HuH-7 (cell line): Measurements from ENCODE around the gene DHRS12.

ENCODE experiments used
- DNase-seq: peaks from one replicate; pipeline ENCODE4 v3.0.0; 2011; ENCODE audit warnings: low spot score

The DHRS12 gene

DNA sequence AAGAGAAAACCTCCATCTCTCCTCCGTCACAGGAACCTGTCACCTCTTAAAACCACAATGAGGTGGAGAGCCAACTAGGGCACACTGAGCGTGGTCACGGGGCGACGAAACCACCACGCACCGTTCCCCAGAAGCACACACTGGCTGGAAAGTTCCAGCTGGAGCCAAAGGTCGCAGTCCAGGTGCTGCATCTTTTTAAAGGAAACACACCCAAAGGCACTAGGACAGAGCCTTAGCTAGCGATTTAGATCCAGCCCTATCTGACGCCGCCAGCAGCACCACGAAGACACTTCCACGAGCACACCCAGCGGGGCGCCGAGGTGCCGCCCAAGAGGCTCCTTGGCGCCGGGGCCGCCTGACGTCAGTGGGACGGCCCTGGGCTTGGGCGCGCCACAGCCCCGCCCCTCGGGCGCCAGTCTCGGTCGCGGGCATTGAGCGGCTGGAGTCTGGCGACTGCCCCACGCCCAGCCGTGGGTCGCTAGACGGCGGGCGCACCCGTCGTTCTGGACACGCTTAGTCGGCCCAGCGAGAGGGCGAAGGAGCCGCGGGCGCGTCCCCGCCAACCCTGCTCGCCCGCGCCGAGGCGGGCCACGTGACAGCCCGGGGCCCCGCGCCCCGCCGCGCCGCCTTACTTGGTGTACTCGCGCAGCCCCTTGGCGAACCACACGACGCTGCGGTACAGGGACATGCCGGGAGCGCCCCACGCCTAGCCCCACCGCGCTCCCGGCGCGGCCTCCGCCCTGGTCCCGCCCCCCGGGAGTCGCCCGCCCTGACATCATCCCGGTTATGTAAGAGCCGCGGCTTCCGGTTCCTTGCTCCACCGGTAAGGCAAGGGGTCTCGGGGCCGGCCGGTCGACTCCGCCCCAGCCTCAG lies at the start of gene DHRS12:
DHRS12 (minus strand) TSS at position 742 of the 873 bp plus-strand sequence. CDS start 4,504 bp downstream, outside the sequence.
- peak; percentile 82 for DNase-seq

DNA sequence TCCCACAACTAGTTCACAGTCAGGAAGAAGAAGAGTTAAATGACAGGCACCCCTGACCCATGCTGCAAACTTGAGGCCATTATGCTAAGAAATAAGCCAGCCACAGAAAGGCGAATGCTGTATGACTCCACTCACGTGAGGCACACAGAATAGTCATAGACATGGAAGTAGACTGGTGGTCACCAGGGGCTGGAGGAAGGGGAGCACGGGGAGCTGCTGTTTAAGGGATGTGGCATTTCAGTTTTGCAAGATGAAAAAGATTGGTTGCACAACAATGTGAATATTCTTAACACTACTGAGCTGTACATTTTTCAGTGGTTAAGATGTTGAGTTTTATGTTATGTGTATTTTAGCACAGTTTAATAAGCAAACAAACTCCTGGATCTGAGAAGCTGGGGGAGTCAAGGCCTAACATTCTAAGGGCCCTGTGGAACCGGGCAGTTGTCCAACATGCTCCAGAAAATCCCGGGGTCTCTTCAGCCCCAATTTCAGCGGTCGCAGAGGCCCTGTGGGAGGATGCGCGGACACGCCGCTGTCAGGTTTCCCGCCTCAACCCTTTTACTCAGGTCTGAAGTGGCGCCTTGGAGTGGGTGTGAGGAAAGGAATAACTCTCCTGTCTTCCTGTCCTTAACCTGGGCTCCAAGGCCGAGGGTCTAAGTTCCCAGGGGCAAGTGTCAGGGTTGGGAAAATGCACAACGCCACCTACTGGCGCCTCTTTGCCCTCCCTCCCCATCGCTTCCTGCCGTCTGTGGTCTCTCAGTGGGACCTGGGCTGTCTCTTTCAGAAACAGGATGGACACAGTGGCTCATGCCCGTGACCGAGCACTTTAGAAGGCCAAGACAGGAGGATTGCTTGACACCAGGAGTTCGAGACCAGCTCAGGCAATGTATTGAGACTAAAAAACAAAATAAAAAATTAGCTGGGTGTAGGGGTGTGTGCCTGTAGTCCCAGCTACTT lies 45.5 kb upstream of the DHRS12 start:
- DNase-seq = peak; percentile 59

- DNase-seq = no peak
Measured at GRCh38 chr13:51848674-51849073, 44.7 kb upstream of the DHRS12 start.

DNA sequence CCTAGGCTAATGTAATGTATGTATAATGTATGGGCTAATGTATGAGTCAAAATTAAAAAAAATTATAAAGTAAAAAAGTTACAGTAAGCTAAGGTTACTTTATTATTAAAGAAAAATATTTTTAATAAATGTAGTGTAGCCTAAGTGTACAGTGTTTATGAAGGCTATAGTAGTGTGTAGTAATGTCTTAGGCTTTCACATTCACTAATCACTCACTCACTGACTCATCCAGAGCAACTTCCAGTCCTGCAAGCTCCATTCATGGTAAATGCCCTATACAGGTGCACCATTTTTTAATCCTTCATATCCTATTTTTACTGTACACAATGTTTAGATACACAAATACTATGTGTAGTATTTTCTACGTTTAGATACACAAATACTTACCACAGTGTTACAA lies 42.8 kb upstream of the DHRS12 start:
- DNase-seq = no peak

GRCh38 chr13:51845574-51846318 lies 41.8 kb upstream of the DHRS12 start:
- DNase-seq = no peak

GRCh38 chr13:51844862-51845573 lies 41.1 kb upstream of the DHRS12 start, which contains the start of gene TMEM272:
Gene TMEM272 (minus strand): TSS chr13:51845177. CDS start chr13:51838530, 6,647 bp downstream.
- DNase-seq = peak; percentile 71

- no peak for DNase-seq
Measured at GRCh38 chr13:51843529-51843928, 39.6 kb upstream of the DHRS12 start.

DNA sequence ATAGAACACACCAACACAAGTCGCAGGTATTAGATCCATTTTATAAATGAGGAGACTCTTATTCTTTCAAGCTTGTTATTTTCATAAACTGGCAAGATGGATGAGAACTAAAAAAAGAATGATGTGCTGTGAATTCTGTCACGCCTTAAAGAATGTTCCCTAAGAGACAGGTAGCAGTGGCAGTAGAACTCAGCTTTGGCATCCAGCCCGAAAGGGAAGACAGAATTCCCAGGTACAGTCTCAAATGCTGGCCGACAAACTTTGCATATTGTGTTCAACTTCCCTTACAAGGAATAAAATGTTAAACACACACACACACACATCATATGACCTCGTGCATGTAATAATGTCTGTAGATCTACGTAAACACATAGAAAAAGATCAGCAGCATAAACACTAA lies 37.8 kb upstream of the DHRS12 start:
- DNase-seq = no peak

- no peak for DNase-seq
Measured at GRCh38 chr13:51840917-51841316, 37.0 kb upstream of the DHRS12 start.

DNA sequence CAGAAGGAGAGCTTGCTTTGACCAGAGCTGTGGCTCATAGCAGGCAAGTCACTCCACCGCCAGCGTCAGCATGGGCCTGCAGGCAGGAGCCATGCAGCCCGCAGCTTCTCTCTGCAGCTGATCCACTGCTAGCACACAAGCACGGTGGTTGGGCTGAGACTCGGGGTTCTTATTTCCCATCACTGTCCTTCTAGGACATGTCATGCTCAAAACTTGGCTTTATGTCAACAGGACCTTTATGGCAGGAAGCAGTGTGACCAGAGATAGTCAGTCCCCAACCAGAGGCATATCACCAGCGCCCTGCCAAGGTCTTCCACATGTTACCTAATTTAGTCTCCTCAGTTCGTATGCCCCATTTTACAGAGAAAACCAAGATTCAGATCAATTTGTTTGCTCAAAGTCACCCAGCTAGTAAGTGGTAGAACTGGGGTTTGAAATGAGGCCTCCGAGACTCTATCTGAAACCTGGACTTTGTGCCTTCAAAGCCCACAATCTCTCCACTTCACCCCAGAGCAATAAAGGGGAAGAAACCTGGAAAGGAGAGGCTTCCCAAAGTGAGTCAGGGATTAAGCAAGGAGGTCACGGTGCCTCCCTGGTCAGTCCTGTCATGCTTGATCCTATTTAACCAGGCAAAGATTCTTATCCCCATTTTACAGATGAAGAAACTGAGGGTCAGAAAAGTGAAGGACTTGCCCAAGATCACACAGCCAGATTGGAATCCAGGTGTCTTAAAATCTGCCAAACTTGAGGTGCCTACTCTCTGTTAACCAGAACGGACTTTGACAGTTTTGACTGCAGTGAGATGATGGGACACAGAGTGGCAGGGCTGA lies 36.0 kb upstream of the DHRS12 start:
- DNase-seq = no peak

GRCh38 chr13:51838240-51838846 lies 34.4 kb upstream of the DHRS12 start:
- no peak for DNase-seq

DNA sequence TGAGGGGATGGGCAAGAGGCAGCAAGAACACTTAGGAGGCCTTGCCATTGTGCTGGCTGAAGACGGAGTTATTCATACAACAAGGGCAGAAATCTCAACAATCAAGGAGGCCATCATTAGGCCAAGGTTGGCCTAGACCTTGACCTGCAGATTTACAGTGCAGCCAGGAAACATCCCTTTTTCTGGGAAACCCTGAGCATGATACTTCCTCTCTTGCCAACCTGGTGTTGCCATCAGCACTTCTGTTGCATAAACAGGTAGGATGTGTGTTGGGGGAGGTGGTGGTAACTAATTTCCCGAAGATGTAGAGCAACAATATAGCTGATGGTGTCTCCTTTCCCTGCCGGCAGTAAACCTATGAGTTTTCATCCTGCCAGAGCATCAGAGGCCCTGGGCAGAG lies 33.1 kb upstream of the DHRS12 start:
- DNase-seq = no peak

DNA sequence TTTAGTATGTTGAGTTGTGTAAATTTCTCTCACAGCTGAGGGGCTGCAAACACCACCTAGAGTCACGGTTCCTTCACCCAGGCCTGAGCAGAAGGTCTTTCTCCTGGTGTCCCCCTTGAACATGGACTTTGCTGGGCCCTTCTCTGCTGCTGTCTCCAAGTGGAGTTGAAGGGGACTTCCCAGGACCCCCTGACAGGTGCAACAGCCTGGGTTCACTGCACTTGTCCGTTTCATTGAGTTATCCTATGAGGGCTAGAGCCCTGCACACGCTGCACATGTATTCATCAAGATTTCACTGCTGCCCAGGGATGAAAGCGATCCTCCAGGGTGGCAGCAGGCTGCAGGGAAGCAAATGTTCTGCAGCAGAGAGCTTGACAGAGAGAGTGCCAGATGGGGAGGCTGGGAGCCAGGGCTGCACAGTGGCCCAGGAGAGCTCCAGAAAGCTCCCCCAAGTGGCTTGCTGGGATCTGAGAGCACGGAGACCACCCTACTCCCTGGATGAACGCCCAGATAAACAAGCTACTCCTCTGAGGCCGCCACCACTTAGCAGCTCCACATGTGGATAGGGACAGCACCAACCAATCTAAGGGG lies 30.7 kb upstream of the DHRS12 start:
- DNase-seq = no peak

- no peak for DNase-seq
Measured at GRCh38 chr13:51833980-51834379, 30.0 kb upstream of the DHRS12 start.

GRCh38 chr13:51832471-51833152 lies 28.6 kb upstream of the DHRS12 start:
- DNase-seq = no peak

GRCh38 chr13:51831519-51831918 lies 27.6 kb upstream of the DHRS12 start:
- DNase-seq = no peak

DNA sequence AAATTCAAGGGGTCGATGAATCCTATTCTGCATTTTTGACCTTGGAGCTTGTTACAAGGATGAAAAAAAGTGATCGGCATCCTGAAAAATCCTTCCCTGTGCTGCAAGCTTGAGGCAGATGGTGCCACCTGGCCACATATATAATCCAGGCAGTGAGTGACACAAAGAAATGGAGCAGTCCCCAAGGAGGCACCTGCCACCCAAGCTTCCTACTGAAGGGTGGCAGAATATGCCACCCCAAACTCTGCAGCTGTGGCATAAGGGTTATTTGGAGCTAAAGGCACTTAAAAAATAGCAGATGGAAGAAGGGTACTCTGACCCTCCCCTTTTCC lies 25.6 kb upstream of the DHRS12 start:
- no peak for DNase-seq

GRCh38 chr13:51828730-51829567 lies 25.0 kb upstream of the DHRS12 start:
- DNase-seq = no peak
